ENCODE measurements around the gene FBLIM1. TPM values are rescaled to one million over a fixed set of nuclear protein-coding genes. Genes with fewer than 3 reads are reported as not detected.

Gene FBLIM1
- total RNA-seq, 1 donor from 2014 or later = 198 TPM

DNA sequence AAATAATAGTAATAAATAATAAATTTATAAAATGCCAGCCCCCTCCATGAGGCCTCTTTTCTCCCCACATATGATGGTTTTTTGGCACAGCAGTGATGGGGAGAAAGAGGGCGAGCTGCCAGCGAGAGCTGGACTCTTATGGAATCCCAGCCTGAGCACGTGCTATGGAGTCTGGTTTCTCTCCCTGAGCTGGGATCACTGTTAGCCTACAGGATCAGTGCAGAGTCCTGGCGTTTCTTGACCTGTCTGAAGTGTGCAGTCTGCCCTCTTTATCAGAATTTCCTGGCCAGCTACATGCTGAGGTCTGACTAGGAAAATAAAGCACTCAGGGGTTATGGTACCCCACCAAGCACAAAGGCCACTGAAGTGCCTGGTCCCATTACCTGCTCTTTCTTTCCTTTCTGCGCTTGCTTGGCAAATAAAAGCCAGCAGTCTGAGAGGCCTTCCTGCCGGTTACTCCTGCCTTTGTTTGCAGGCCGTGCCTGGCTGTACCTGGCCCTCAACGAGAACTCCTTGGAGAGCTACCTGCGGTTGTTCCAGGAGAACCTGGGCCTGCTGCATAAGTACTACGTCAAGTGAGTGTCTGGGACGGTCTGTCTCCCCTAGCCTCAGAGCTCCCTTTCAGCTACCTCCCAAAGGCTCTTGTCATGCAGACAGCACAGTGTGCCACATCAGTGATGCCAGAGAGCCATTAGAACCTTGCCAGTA is 41.0 kb upstream of the FBLIM1 start:
- Mint-ChIP-seq H3K36me3 (ENCODE audit: low read depth, unreplicated experiment) (peaks cover 12% of the 10 kb centered on the region), H3K4me3 (ENCODE audit: unreplicated experiment) (no peak overlapping the region), H3K9me3 (ENCODE audit: unreplicated experiment) (no peaks in the 10 kb centered on the region), H3K4me1 (ENCODE audit: unreplicated experiment) (peaks cover 10% of the 10 kb centered on the region), H3K27me3 (ENCODE audit: unreplicated experiment) (peaks cover 4% of the 10 kb centered on the region), H3K27ac (ENCODE audit: unreplicated experiment) (no peak overlapping the region)
- DNase-seq (ENCODE audit: low spot score) = no peak
- TF ChIP-seq, protein P1, sequence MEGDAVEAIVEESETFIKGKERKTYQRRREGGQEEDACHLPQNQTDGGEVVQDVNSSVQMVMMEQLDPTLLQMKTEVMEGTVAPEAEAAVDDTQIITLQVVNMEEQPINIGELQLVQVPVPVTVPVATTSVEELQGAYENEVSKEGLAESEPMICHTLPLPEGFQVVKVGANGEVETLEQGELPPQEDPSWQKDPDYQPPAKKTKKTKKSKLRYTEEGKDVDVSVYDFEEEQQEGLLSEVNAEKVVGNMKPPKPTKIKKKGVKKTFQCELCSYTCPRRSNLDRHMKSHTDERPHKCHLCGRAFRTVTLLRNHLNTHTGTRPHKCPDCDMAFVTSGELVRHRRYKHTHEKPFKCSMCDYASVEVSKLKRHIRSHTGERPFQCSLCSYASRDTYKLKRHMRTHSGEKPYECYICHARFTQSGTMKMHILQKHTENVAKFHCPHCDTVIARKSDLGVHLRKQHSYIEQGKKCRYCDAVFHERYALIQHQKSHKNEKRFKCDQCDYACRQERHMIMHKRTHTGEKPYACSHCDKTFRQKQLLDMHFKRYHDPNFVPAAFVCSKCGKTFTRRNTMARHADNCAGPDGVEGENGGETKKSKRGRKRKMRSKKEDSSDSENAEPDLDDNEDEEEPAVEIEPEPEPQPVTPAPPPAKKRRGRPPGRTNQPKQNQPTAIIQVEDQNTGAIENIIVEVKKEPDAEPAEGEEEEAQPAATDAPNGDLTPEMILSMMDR (IDR thresholded peaks at IDR 0.05; ENCODE audit: unreplicated experiment) = no peak

DNA sequence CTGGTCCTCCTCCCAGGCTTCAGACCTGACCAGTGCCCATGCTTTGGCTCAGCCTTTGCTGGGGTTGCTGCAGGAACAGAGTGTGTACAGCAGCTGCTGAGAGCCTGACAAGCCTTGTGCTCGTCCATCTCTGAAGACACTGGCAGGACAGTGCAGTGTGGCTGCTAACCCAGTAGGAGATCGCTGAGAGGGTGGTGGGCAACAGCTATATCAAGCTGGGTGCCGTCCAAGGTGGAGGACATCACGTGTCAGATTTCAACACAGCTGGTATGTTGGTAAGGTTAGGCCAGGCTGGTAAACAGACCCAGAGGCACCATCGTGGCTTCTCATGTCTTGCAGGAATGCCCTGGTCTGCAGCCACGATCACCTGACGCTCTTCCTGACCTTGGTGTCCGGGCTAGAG is 40.4 kb upstream of the FBLIM1 start:
- peaks cover 10% of the 10 kb centered on the region for H3K4me1 Mint-ChIP-seq (ENCODE audit: unreplicated experiment)
- H3K27ac Mint-ChIP-seq (ENCODE audit: unreplicated experiment) = peak overlapping the region; percentile 70
- no peaks in the 10 kb centered on the region for H3K9me3 Mint-ChIP-seq (ENCODE audit: unreplicated experiment)
- TF ChIP-seq, protein P1 (IDR thresholded peaks at IDR 0.05; ENCODE audit: unreplicated experiment) = no peak
- DNase-seq (ENCODE audit: low spot score) = no peak
- peaks cover 18% of the 10 kb centered on the region for H3K36me3 Mint-ChIP-seq (ENCODE audit: low read depth, unreplicated experiment)
- H3K27me3 Mint-ChIP-seq (ENCODE audit: unreplicated experiment) = peaks cover 4% of the 10 kb centered on the region
- no peak overlapping the region for H3K4me3 Mint-ChIP-seq (ENCODE audit: unreplicated experiment)

DNA sequence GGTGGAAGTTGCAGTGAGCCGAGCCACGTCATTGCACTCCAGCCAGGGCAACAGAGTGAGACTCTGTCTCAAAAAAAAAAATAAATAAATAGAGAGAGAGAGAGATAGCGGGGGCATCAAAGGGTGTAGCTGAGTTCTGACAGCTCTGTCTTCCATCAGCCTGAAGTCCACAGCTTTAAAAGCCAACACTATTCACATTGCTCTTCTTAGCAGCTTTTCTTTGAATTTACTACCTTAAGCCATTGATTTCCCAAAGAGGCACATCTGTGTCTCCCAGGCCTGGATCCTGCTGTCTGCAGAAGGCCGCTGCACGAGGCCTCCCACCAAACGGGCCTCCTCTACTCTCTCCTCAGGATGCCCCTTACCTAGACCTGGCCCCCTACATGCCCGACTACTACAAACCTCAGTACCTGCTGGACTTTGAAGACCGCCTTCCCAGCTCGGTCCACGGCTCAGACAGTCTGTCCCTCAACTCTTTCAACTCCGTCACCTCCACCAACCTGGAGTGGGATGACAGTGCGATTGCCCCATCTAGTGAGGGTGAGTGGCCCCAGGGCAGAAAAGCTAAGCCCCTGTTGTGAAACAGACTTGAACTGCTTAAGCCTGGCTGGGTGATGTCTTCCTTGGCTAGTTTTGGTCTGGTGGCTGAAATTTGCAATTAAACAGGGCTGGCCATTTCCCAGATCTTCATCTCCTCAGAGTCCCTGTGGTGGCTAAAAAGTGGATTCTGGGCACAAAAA is 39.0 kb upstream of the FBLIM1 start:
- Mint-ChIP-seq H3K4me1 (ENCODE audit: unreplicated experiment) (peaks cover 7% of the 10 kb centered on the region), H3K4me3 (ENCODE audit: unreplicated experiment) (no peak overlapping the region), H3K27me3 (ENCODE audit: unreplicated experiment) (peaks cover 5% of the 10 kb centered on the region), H3K9me3 (ENCODE audit: unreplicated experiment) (no peaks in the 10 kb centered on the region), H3K36me3 (ENCODE audit: low read depth, unreplicated experiment) (peaks cover 20% of the 10 kb centered on the region), H3K27ac (ENCODE audit: unreplicated experiment) (no peak overlapping the region)
- DNase-seq (ENCODE audit: low spot score) = no peak
- TF ChIP-seq, protein P1 (IDR thresholded peaks at IDR 0.05; ENCODE audit: unreplicated experiment) = no peak

DNA sequence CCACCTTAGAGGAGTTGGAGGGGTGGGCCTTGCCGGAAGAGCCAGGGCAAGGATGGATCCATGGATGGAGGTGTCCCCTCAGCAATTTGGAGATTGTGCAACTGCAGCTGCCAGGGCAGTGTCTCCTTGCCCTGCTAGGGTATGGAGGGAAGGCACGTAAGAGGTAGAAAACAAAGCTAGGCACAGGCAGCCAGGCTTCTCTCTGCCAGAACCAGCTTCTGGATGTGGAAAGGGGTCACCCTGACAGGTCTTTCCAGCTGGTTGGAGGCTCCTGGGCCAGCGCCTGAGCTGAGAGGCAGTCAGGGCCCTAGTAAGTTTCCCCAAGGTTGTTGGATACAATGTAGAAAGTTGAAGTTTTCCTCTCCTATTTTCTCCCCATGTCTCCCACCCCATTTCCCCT is 37.7 kb upstream of the FBLIM1 start:
- no peaks in the 10 kb centered on the region for H3K9me3 Mint-ChIP-seq (ENCODE audit: unreplicated experiment)
- H3K27me3 Mint-ChIP-seq (ENCODE audit: unreplicated experiment) = peaks cover 3% of the 10 kb centered on the region
- no peak overlapping the region for H3K27ac Mint-ChIP-seq (ENCODE audit: unreplicated experiment)
- DNase-seq (ENCODE audit: low spot score) = no peak
- H3K36me3 Mint-ChIP-seq (ENCODE audit: low read depth, unreplicated experiment) = peaks cover 25% of the 10 kb centered on the region
- H3K4me3 Mint-ChIP-seq (ENCODE audit: unreplicated experiment) = no peak overlapping the region
- peaks cover 7% of the 10 kb centered on the region for H3K4me1 Mint-ChIP-seq (ENCODE audit: unreplicated experiment)
- TF ChIP-seq, protein P1 (IDR thresholded peaks at IDR 0.05; ENCODE audit: unreplicated experiment) = no peak

DNA sequence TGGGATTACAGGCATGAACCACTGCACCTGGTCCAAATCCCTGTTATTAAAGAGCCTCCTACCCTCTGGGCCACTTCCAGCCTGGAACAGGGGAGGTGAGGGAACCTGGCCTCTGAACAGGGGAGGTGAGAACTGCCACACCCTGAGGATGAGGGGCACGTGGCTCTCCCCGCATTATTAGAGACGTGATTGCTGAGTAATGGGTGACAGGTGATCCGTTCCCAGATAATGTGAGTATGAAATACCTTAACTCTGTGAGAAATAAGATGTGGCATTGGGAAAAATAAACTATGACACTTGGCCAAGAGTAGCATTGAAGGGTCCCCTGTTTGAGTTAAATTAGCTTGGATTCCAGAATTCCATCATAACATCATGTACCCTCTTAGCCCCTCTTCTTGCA is 36.2 kb upstream of the FBLIM1 start:
- Mint-ChIP-seq H3K27me3 (ENCODE audit: unreplicated experiment) (peaks cover 1% of the 10 kb centered on the region), H3K4me3 (ENCODE audit: unreplicated experiment) (no peak overlapping the region), H3K36me3 (ENCODE audit: low read depth, unreplicated experiment) (peaks cover 22% of the 10 kb centered on the region), H3K9me3 (ENCODE audit: unreplicated experiment) (no peaks in the 10 kb centered on the region), H3K4me1 (ENCODE audit: unreplicated experiment) (peaks cover 7% of the 10 kb centered on the region), H3K27ac (ENCODE audit: unreplicated experiment) (no peak overlapping the region)
- TF ChIP-seq, protein P1 (IDR thresholded peaks at IDR 0.05; ENCODE audit: unreplicated experiment) = no peak
- DNase-seq (ENCODE audit: low spot score) = no peak
